NCI-H187 (cell line): Measurements from ENCODE around the gene KLHL17.
"Not testable (repeated sequence)": the region's sequence is repeated elsewhere in the genome, so short reads cannot be mapped to it uniquely, and the experiment has no call there.

Source experiments
- DNase-seq, 2 experiments: peaks; one replicate each; lab custom pipeline; 2025; lab: John Stamatoyannopoulos, UW

KLHL17 gene

GRCh38 chr1:1003618-1004419 is 43.4 kb downstream of the KLHL17 start:
- DNase-seq, result no peak

GRCh38 chr1:1004420-1004779 is 44.0 kb downstream of the KLHL17 start:
- DNase-seq, result no peak

- no peak for DNase-seq
Measured at GRCh38 chr1:1004780-1005697, 44.7 kb downstream of the KLHL17 start.

- no peak for DNase-seq
Measured at GRCh38 chr1:1005774-1006304, 45.5 kb downstream of the KLHL17 start.

GRCh38 chr1:1006305-1007159 is 46.1 kb downstream of the KLHL17 start:
- DNase-seq, result no peak

- not testable (repeated sequence) for DNase-seq
Measured at GRCh38 chr1:1010131-1010530, 49.7 kb downstream of the KLHL17 start.

GRCh38 chr1:1011396-1011949 is 51.1 kb downstream of the KLHL17 start:
- no peak for DNase-seq

GRCh38 chr1:1012736-1013104 is 52.3 kb downstream of the KLHL17 start:
- DNase-seq, result not testable (repeated sequence)

GRCh38 chr1:1013105-1013921 is 52.9 kb downstream of the KLHL17 start, which contains the start of gene ISG15:
ISG15 (plus strand) TSS chr1:1013497; CDS start chr1:1013574, 77 bp downstream.
- peak; percentile 48 to 50 for DNase-seq

GRCh38 chr1:1013922-1014648 is 53.7 kb downstream of the KLHL17 start:
- DNase-seq, result no peak

- no peak for DNase-seq
Measured at GRCh38 chr1:1014799-1015681, 54.7 kb downstream of the KLHL17 start.
